ENCODE results near the gene GLI3. TPM values are rescaled to one million over a fixed set of nuclear protein-coding genes. Genes with fewer than 3 reads are reported as not detected.

The GLI3 gene
- total and polyA plus RNA-seq, 10 of the 15 experiments (the other 5 are each of a cell fraction or from before 2014, with no cell fraction given), result 0.01 TPM; not detected in 8

DNA sequence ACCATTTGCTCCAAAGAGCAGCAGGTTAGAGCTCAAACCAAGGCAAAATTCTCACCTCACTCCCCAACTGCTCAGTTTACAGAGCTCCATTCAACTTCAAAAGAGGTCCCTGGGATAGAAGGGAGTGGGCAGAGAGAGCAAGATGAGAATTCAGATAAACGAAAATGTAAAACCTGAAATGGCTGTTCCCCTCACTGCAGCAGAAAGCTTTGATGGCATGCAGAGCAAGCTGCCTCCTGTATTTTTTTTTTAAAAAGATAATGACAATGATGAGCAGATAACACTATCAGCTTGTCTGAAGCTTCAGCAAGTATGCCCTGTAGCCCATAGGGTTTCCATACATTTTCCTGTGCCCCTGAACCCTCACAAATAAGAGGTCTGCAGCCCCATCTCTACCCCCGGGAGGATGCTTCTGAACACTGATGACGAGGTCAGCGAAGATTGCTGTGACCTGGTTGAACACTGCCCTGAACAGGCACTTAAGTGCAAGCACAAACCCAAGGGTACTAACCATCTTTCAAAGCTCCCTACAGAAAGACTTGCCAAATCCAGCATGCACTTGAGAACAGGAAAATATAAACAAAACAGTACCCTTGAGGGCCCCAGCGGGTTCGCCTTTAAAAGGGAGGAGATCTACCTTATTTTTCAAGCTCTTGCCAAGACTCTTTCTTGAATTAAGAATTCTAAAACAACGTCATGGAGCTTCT is 81.3 kb downstream of the GLI3 start (continued):
- TF ChIP-seq TARDBP (IDR thresholded peaks at IDR 0.05; ENCODE audit: borderline replicate concordance) (no peak), RFX5 (IDR thresholded peaks at IDR 0.05; ENCODE audit: low read depth, low read length) (no peak), SRF (IDR thresholded peaks at IDR 0.05; ENCODE audit: low read depth in 2 of 2, low read length in 2 of 2) (no peak), NKRF (conservative IDR thresholded peaks at IDR 0.05) (no peak), ZNF622 (IDR thresholded peaks at IDR 0.05) (no peak)

GRCh38 chr7:42154173-42154572 is 82.8 kb downstream of the GLI3 start:
- 49% methylated on average over 9 of the region's 9 CpGs for WGBS (ENCODE audit: insufficient coverage, insufficient replicate concordance, low lambda C conversion rate, missing lambda C conversion rate)
- H3K4me1 ChIP-seq (ENCODE audit: control insufficient read depth, insufficient read depth, low read length), result no peaks in the 10 kb centered on the region
- POLR2A ChIA-PET, result no interaction called here
- CTCF ChIA-PET, result no interaction called here
- DNase-seq (ENCODE audit: low read depth, low spot score), result no peak
- intact Hi-C loops (cut with micrococcal nuclease; ENCODE audit: unreplicated experiment) (no loop called here), in situ Hi-C loops (cut with MboI) (no loop called here)
- no peak overlapping the region for H3K27ac ChIP-seq (ENCODE audit: control insufficient read depth, insufficient read depth)
- RAD21 ChIA-PET (ENCODE audit: unreplicated experiment), result no interaction called here
- SMC1A ChIA-PET (ENCODE audit: uncharacterized antibody, unreplicated experiment), result no interaction called here
- no peak for ATAC-seq
- no peak overlapping the region for H3K4me3 ChIP-seq
- H3K79me2 ChIP-seq (ENCODE audit: control insufficient read depth, insufficient read depth, low read length), result no peaks in the 10 kb centered on the region
- no peaks in the 10 kb centered on the region for H3K36me3 ChIP-seq (ENCODE audit: control insufficient read depth in 2 of 2, insufficient read depth in 2 of 2, low read length in 1 of 2)
- H3K27me3 ChIP-seq (replicated peaks in 1 of 2; ENCODE audit: control insufficient read depth in 2 of 2, insufficient read depth in 2 of 2, low read length in 1 of 2), result no peaks in the 10 kb centered on the region
- H4K20me1 ChIP-seq (ENCODE audit: control insufficient read depth, insufficient read depth), result no peaks in the 10 kb centered on the region
- no TSS peak for BruUV-seq (replicated peaks)
- TF ChIP-seq GATAD2B (conservative IDR thresholded peaks at IDR 0.05; ENCODE audit: low read depth) (no peak), USF2 (IDR thresholded peaks at IDR 0.05; ENCODE audit: borderline replicate concordance, low read depth, low read length) (no peak), EP300 (IDR thresholded peaks at IDR 0.05; ENCODE audit: borderline replicate concordance in 1 of 2, control insufficient read depth in 1 of 2, low read depth in 2 of 2, low read length in 2 of 2) (no peak), BMI1 (IDR thresholded peaks at IDR 0.05; ENCODE audit: borderline replicate concordance) (no peak), GABPA (IDR thresholded peaks at IDR 0.05; ENCODE audit: low read depth) (no peak), RUNX3 (IDR thresholded peaks at IDR 0.05; ENCODE audit: low read length) (no peak), SMAD1 (IDR thresholded peaks at IDR 0.05; ENCODE audit: low read depth, partially characterized antibody) (no peak)
- FAIRE-seq, result no peak
- no peak overlapping the region for H3K9ac ChIP-seq (ENCODE audit: control insufficient read depth, insufficient read depth, low read length)
- no peaks in the 10 kb centered on the region for H3K9me3 ChIP-seq (replicated peaks; ENCODE audit: control insufficient read depth, insufficient read depth, low read length)
- H3K4me2 ChIP-seq (ENCODE audit: control insufficient read depth, insufficient read depth), result no peak overlapping the region
- H2AFZ ChIP-seq (ENCODE audit: control insufficient read depth, low read depth, low read length), result no peak overlapping the region

Data from GM12878 (cell line).